Uterus (tissue), 4 donors: ENCODE measurements around the gene MAPK7. TPM values are rescaled to one million over a fixed set of nuclear protein-coding genes. Genes with fewer than 3 reads are reported as not detected.

Experiments
- DNase-seq, 2 donors: peaks; one replicate each; pipeline ENCODE4 v3.0.0-alpha.2; 2019 to 2020
- H3K27ac ChIP-seq, 2 donors: fragments of 200-600 bp; sonication (generic); 1 replicate in 1 of 2; 2 replicates in 1 of 2; pipeline ENCODE4 v1.5.1; 2016 to 2018
- H3K27me3 ChIP-seq, 2 donors: fragments of 200-600 bp; sonication (generic); one replicate each; pipeline ENCODE4 v1.5.1; 2018 to 2019; ENCODE audit warnings: control low read depth in 1 of 2
- H3K36me3 ChIP-seq, 2 donors: fragments of 200-600 bp; sonication (generic); one replicate each; pipeline ENCODE4 v1.5.1; 2019; ENCODE audit warnings: control low read depth in 1 of 2
- H3K4me1 ChIP-seq, 2 donors: fragments of 200-600 bp; sonication (generic); one replicate each; pipeline ENCODE4 v1.5.1; 2018 to 2019; ENCODE audit warnings: control low read depth in 1 of 2
- H3K4me3 ChIP-seq, 2 donors: fragments of 200-600 bp; sonication (generic); 1 replicate in 1 of 2; 2 replicates in 1 of 2; pipeline ENCODE4 v1.5.1; 2018 to 2019; ENCODE audit warnings: mild to moderate bottlenecking in 1 of 2
- H3K9me3 ChIP-seq, 2 donors: fragments of 200-600 bp; sonication (generic); one replicate each; pipeline ENCODE4 v1.5.1; 2019; ENCODE audit warnings: control low read depth in 1 of 2
- CTCF ChIP-seq, 4 experiments: fragments of 200-600 bp in 2 of 4; fragments of 450-650 bp in 2 of 4; sonication (generic) in 2 of 4; IDR thresholded peaks; one replicate each; pipeline ENCODE4 v1.5.1; 2016 to 2019; ENCODE audit warnings: antibody characterized with exemption in 4 of 4, mild to moderate bottlenecking in 2 of 4, moderate library complexity in 1 of 4
- POLR2A ChIP-seq, 2 donors: fragments of 450-650 bp; IDR thresholded peaks; one replicate each; pipeline ENCODE4 v1.6.1; 2016; ENCODE audit warnings: antibody characterized with exemption in 2 of 2, mild to moderate bottlenecking in 1 of 2, moderate library complexity in 1 of 2
- intact Hi-C: fragments of 100-400 bp; cut with DNase I; formaldehyde crosslinking; loops from one replicate; pipeline ENCODE4 v1.15.1; 2023; ENCODE audit warnings: low total_unique reads
- total RNA-seq, 4 donors: library from RNA; depleted of rRNA in 3 of 4; stranded (reverse); fragments of >200 nt in 3 of 4; gene quantifications; one replicate each; pipeline versions ENCODE4 v1.1.0 to v1.2.4, GENCODE V29; 2014 to 2023
- donor health status: DM: yes; HTN: yes; CAD: no.

The MAPK7 gene
- total RNA-seq, 4 donors from 2014 or later, result 3.3 to 72.8 (median 18.3) TPM

- H3K9me3 ChIP-seq, result no peaks in the 10 kb centered on the region
- no peaks in the 10 kb centered on the region for H3K27me3 ChIP-seq
- intact Hi-C loops, result no loop called here
- H3K27ac ChIP-seq, result no peak overlapping the region
- H3K4me1 ChIP-seq, result no peaks in the 10 kb centered on the region
- no peaks in the 10 kb centered on the region for H3K36me3 ChIP-seq
- no peak for TF ChIP-seq CTCF (IDR thresholded peaks at IDR 0.05)
- TF ChIP-seq POLR2A (IDR thresholded peaks at IDR 0.05), result no peak
- DNase-seq, result no peak
- H3K4me3 ChIP-seq, result no peak overlapping the region
Observed at GRCh38 chr17:19360772-19361171, 17.5 kb upstream of the MAPK7 start.

GRCh38 chr17:19361326-19361725, 17.0 kb upstream of the MAPK7 start:
- Histone ChIP-seq H3K4me3 (no peak overlapping the region), H3K27ac (peak overlapping the region in 1 of 2 donors; percentile 88)
- intact Hi-C loops, result no loop called here

GRCh38 chr17:19361944-19362276, 16.4 kb upstream of the MAPK7 start:
- Histone ChIP-seq H3K9me3 (no peaks in the 10 kb centered on the region), H3K27ac (peak overlapping the region; percentile 88 to 93), H3K4me3 (peak overlapping the region; percentile 59 to 82), H3K4me1 (no peaks in the 10 kb centered on the region), H3K27me3 (no peaks in the 10 kb centered on the region), H3K36me3 (no peaks in the 10 kb centered on the region)
- TF ChIP-seq POLR2A (IDR thresholded peaks at IDR 0.05) (no peak), CTCF (IDR thresholded peaks at IDR 0.05) (no peak)
- intact Hi-C loops, result no loop called here
- DNase-seq, result no peak

More at GRCh38 chr17:19361326-19361725, 17.0 kb upstream of the MAPK7 start:
- Histone ChIP-seq H3K9me3 (no peaks in the 10 kb centered on the region), H3K27me3 (no peaks in the 10 kb centered on the region), H3K36me3 (no peaks in the 10 kb centered on the region), H3K4me1 (no peaks in the 10 kb centered on the region)
- TF ChIP-seq POLR2A (IDR thresholded peaks at IDR 0.05) (no peak), CTCF (IDR thresholded peaks at IDR 0.05) (no peak)
- DNase-seq, result no peak

- Histone ChIP-seq H3K4me1 (no peaks in the 10 kb centered on the region), H3K9me3 (no peaks in the 10 kb centered on the region), H3K4me3 (peak within 1 kb of the TSS; percentile 59 to 82), H3K36me3 (no peaks in the 10 kb centered on the region), H3K27ac (peak within 1 kb of the TSS; percentile 88 to 93), H3K27me3 (no peaks in the 10 kb centered on the region)
- intact Hi-C loops, result no loop called here
- peak; percentile 94 to 97 for DNase-seq
- peak; percentile 30 to 58 for TF ChIP-seq POLR2A (IDR thresholded peaks at IDR 0.05)
- peak; percentile 98 to 100 (median 100) for TF ChIP-seq CTCF (IDR thresholded peaks at IDR 0.05)
Observed at GRCh38 chr17:19362277-19363113, 15.8 kb upstream of the MAPK7 start, which contains the start of gene B9D1. TSS of gene B9D1 (minus strand) at chr17:19362723. CDS start at chr17:19362569, 154 bp downstream.

- H3K27me3 ChIP-seq, result no peaks in the 10 kb centered on the region
- H3K27ac ChIP-seq, result peak overlapping the region; percentile 88 to 93
- TF ChIP-seq CTCF (IDR thresholded peaks at IDR 0.05), result no peak
- TF ChIP-seq POLR2A (IDR thresholded peaks at IDR 0.05), result no peak
- H3K9me3 ChIP-seq, result no peaks in the 10 kb centered on the region
- no peak for DNase-seq
- H3K4me3 ChIP-seq, result peak overlapping the region; percentile 59 to 82
- H3K4me1 ChIP-seq, result no peaks in the 10 kb centered on the region
- intact Hi-C loops, result no loop called here
- no peaks in the 10 kb centered on the region for H3K36me3 ChIP-seq
Observed at GRCh38 chr17:19363114-19363438, 15.2 kb upstream of the MAPK7 start.
